ENCODE measurements around the gene TAOK1.

- no peak for TF ChIP-seq POLR2AphosphoS5 (IDR thresholded peaks at IDR 0.05; ENCODE audit: low read depth)
- TF ChIP-seq, protein P1, sequence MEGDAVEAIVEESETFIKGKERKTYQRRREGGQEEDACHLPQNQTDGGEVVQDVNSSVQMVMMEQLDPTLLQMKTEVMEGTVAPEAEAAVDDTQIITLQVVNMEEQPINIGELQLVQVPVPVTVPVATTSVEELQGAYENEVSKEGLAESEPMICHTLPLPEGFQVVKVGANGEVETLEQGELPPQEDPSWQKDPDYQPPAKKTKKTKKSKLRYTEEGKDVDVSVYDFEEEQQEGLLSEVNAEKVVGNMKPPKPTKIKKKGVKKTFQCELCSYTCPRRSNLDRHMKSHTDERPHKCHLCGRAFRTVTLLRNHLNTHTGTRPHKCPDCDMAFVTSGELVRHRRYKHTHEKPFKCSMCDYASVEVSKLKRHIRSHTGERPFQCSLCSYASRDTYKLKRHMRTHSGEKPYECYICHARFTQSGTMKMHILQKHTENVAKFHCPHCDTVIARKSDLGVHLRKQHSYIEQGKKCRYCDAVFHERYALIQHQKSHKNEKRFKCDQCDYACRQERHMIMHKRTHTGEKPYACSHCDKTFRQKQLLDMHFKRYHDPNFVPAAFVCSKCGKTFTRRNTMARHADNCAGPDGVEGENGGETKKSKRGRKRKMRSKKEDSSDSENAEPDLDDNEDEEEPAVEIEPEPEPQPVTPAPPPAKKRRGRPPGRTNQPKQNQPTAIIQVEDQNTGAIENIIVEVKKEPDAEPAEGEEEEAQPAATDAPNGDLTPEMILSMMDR (IDR thresholded peaks at IDR 0.05; ENCODE audit: insufficient read depth, low read length) = no peak
- no peak for TF ChIP-seq REST (IDR thresholded peaks at IDR 0.05; ENCODE audit: insufficient replicate concordance, low read depth)
Measured at GRCh38 chr17:29570521-29570920, 180.4 kb downstream of the TAOK1 start.

Data from HL-60 (cell line).